ENCODE measurements around the gene GDF11.
A peak's percentile ranks its signal among the peaks of the same experiment; 100 is the strongest.

GDF11 gene

DNA sequence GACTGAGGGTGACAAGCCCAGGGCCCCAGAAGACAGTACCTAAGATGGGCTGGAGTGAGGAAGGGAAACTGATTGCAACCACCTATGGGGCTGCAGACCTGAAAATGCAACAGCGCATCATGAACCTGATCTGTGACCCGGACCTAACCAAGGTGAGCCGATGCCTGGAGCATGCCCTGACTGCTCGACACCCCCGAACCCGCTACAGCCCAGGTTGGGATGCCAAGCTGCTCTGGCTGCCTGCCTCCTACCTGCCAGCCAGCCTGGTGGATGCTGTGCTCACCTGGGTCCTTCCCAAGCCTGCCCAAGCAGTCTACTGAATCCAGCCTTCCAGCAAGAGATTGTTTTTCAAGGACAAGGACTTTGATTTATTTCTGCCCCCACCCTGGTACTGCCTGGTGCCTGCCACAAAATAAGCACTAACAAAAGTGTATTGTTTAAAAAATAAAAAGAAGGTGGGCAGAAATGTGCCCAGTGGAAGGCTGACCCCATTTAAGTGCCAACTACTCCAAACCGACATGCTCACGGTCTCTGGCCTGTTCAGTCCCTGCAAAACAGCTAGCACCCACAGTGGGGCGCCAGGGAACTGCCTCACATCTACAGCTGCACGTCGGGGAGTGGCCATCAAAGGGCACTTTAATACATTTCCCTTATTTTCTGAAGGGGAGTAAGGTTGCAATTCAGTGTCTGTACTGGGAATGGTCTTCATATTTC, 18.5 kb upstream of the GDF11 start:
- peak; percentile 63 for DNase-seq

GRCh38 chr12:55724940-55725309, 18.0 kb upstream of the GDF11 start:
- no peak for DNase-seq

GRCh38 chr12:55725556-55725955, 17.4 kb upstream of the GDF11 start:
- no peak for DNase-seq

- DNase-seq: no peak
These were observed 16.0 kb upstream of the GDF11 start for GRCh38 chr12:55726971-55727370.

DNA sequence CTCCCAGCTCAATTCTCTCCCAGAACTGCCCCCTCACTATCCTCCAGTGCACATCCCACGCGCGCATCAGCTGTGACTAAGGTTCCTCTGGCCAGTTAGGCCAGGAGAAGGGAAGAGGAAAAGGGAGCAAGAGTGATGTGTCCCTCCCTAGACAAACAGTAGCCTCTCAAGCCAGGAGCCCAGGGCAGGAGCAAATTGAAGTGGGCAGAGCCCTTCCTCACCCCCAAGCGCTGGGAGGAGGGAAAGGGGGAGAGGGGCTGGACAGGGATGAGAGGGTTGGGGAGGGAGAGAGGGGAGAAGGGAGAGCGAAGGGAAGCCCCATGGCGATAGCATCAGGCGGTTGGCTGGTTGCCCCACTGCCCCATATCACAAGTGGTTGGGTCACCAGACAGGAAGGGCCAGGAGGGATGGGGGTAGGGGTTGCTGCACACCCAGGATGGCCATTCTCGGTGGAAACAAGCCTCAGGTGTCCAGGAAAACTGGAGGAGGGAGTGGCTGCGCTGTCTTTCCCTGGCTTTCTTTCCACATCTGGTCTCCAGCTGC, 15.2 kb upstream of the GDF11 start:
- DNase-seq: no peak

DNA sequence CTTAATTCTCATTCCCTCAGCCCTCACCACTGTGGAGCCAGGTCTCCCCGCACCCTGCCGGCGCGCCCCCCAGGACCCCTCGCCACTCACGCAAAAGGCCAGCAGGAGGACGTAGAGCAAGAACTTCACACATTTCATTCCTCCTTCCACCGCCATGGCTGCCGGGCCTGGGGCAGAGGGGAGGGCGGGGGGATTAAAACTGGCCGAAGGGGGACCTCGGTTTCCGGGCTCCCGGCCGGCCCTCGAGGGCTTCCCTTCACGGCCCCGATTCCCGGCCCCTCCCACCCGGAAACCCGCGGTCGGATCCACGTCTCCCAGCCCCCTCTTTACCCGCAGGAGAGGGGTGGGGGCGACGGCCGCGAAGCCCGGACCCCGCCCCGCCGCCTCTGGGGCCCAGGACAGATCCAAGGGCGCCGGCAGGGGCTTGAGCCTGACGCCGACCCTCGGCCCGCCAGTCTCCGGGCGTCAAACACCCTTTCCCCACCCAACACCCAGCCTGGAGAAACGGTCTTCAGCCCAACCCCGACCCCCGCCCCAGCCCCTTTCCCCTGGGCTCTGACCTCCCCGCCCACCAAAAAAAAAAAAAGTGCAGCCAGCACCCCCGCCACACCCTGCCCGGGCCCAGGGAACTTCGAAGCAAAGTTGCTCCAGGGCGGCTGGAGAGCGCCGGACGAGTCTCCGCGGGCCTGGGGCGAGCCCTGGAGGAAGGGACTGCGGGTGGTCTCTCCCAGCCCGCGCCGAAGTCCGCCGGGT, 14.6 kb upstream of the GDF11 start:
- no peak for DNase-seq

DNA sequence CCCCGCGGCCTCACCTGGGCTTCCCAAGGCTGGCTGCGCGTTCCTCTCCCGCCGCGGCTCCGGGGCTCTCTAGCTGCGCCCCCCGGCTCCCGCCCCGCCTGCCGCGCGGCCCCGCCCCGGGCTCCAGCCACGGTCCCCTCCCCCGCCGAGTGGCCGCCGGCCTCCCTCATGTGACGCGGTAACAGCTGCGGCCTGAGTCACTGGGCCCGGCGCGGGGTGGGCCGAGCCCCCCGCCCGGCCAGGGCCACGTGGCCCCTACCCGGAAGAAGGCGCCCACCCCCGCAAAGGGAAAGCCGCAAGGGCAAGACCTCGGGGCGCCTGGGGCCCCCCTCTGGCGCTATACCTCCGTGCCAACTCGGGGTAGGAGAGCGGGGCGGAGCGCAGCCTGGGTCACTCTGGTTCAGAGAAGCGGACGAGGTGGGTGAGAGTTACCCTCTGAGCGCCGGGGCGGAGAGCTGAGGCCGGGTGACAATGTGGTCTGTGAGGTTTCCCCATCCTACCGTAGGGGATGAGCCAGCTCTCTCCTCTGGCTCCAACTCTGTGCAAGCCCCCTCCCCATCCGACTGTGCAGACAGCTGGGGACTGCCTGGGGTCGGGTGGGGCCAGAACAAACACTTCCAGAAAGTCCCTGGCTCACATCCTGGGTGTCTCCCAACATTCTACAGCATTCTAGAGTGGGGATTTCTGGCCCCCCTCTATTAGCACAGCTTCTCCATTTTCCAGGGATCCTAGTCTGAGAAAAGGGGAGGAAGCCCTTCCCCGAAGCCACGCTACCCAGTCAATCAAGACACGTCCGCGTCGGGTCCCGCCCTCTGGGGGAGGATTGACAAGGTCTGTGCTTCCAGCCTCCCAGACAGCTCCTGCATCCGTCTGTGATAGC, 13.7 kb upstream of the GDF11 start, which contains the start of gene CD63:
Gene CD63, minus strand, starts transcription at position 71 of the 880 bp plus-strand sequence. CDS start 668 bp downstream, outside the sequence.
- peak; percentile 56 for DNase-seq

DNA sequence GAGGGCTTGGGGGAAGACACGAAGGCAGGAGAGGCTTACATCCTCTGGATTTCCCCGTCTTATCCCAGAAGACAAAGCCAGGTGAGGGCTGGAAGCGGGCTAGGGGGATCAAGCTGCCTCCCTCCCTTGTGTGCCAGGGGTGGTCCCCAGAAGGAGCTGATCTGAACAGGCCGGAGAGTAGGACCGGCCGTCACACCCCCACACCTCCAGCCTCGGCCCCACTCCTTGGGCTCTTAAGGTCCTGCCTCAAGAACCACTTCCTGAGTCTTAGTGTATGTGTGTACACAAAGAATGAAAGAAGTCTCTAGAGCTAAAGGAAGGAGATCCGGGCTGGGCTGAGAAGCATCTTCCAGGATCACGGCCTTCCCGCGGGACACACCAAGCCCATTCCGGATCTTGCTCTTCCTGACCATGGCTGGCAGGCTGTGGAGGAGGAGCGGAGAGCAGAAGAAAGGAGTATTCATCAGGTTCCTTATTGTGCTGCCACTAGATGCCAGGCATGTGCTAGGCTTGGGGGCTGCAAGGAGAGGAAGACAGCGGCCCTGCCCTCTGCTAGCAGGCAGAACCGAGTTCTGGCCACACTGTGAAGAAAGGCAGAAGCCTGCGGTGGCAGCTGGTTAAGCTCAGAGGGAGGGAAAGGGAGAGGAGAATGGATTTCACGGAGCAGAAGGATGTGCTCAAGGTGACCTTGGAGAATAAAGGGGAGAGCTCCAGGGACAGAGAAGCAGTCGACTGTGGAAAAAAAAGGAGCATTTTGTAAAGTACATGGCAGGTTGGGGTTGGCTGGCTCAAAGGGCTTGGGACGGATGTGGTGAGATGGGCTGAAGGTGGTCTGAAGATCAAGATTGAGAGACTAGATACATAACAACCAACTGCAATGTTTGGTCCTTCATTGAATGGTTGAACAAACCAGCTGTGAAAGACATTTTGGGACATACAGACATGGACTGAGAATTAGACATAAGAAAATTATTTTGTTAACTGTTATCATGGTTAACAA, 12.8 kb upstream of the GDF11 start:
- peak; percentile 35 for DNase-seq

GRCh38 chr12:55732288-55732687, 10.6 kb upstream of the GDF11 start:
- no peak for DNase-seq

GRCh38 chr12:55733021-55733555, 9.8 kb upstream of the GDF11 start:
- no peak for DNase-seq

DNA sequence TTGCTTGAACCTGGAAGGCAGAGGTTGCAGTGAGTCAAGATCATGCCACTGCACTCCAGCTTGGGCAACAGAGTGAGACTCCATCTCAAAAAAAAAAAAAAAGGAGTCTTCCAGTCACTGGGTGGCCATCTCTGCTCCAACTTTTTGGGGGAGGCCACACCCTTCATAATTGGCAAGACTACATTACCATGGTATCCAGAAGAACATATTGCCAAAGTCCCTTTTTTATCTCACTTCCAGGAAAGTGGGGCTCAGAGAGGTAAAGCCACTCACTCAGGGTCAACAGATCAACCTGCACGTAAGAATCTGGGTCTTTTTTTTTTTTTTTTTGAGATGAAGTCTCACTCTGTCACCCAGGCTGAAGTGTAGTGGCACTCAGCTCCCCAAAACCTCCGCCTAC, 9.1 kb upstream of the GDF11 start:
- no peak for DNase-seq

- no peak for DNase-seq
These were observed 8.3 kb upstream of the GDF11 start for GRCh38 chr12:55734595-55734994.

DNA sequence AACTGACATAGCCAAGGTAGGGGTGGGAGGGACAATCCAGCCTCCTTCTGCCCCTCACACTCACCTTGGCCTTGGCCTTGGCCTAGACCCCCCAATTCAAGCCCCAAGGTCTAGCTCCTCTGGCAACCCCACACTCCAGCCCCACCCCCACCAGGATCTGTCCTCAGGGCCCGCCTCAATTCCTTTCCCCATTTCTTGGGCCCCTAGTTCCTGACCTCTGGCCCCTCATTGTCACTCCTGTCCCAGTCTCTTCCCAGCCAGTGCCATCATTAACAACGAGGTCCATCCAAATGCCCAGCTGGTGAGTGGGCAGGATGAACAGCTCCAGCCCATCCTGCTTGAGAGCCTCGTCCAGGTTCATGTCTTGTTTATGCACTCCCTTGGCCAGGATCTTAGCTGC, 6.8 kb upstream of the GDF11 start:
- DNase-seq: no peak

- peak; percentile 48 for DNase-seq
These were observed 5.9 kb upstream of the GDF11 start for GRCh38 chr12:55736780-55737580.

- DNase-seq: no peak
These were observed 5.3 kb upstream of the GDF11 start for GRCh38 chr12:55737581-55738122.

GRCh38 chr12:55738123-55739024, 4.5 kb upstream of the GDF11 start:
- DNase-seq: peak; percentile 77

DNA sequence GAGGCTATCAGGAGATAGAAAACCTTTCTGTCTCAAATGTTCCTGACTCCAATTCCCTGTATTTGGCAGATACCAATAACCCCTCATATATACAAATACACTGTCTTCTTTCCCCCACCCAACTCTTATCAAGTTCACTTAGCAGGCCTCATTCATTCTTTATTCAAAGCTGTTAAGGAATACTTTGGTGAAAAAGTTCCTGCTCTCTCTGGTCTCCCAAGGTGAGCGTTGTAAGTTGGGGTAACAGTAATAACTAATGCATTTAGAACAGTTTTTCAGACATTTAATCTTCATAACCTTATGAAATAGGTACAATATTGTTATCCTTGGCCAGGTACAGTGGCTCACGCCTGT, 3.9 kb upstream of the GDF11 start:
- no peak for DNase-seq

GRCh38 chr12:55741931-55742680, 816 bp upstream of the GDF11 start:
- no peak for DNase-seq

Data from activated gamma-delta T cell treated with Interleukin-2 at 50 U/mL for 16 hours (primary cell).